Neuronal stem cell (in vitro differentiated cells): ENCODE measurements around the gene KYNU.

ENCODE experiments used
- DNase-seq: peaks from one replicate; pipeline ENCODE4 v3.0.0-alpha.2; 2013; ENCODE audit warnings: low spot score
- H2AFZ ChIP-seq: one replicate; pipeline ENCODE4 v1.6.1; 2013; ENCODE audit warnings: mild to moderate bottlenecking, low read length, inconsistent platforms
- H2AK5ac ChIP-seq: 2 replicates; pipeline ENCODE4 v1.6.1; 2013; ENCODE audit warnings: low read depth, mild to moderate bottlenecking, inconsistent platforms, low read length, moderate library complexity, mixed read lengths
- H2BK120ac ChIP-seq: 2 replicates; pipeline ENCODE4 v1.6.1; 2013; ENCODE audit warnings: low read depth, mild to moderate bottlenecking, inconsistent platforms, low read length, moderate library complexity, mixed read lengths
- H2BK12ac ChIP-seq: one replicate; pipeline ENCODE4 v1.6.1; 2013; ENCODE audit warnings: low read length, inconsistent platforms
- H2BK15ac ChIP-seq: 2 replicates; pipeline ENCODE4 v1.6.1; 2013; ENCODE audit warnings: mild to moderate bottlenecking, low read length, inconsistent platforms, mixed read lengths
- H2BK5ac ChIP-seq: one replicate; pipeline ENCODE4 v1.6.1; 2013; ENCODE audit warnings: inconsistent platforms, mild to moderate bottlenecking, low read length, moderate library complexity
- H3K14ac ChIP-seq: one replicate; pipeline ENCODE4 v1.6.1; 2013; ENCODE audit warnings: low read length, inconsistent platforms
- H3K18ac ChIP-seq: 2 replicates; pipeline ENCODE4 v1.6.1; 2013; ENCODE audit warnings: low read length, inconsistent platforms
- H3K23ac ChIP-seq: 2 replicates; pipeline ENCODE4 v1.6.1; 2013; ENCODE audit warnings: low read depth, mild to moderate bottlenecking, mixed read lengths, low read length, inconsistent platforms; ENCODE audit not compliant: poor library complexity
- H3K27ac ChIP-seq: replicated peaks from 3 replicates; pipeline ENCODE4 v1.5.1; 2013; ENCODE audit warnings: low read length, inconsistent platforms
- H3K27me3 ChIP-seq, 3 experiments: 2 replicates each; pipeline ENCODE4 v1.6.1; 2013; ENCODE audit warnings: low read length in 3 of 3, mild to moderate bottlenecking in 2 of 3, inconsistent platforms in 1 of 3, low read depth in 1 of 3, mixed read lengths in 1 of 3, moderate library complexity in 1 of 3; ENCODE audit not compliant: control insufficient read depth in 3 of 3, insufficient read depth in 3 of 3
- H3K36me3 ChIP-seq, 2 donors: replicated peaks in 1 of 2; 2 replicates each; pipeline ENCODE4 v1.6.1; 2013; ENCODE audit warnings: low read length in 2 of 2; ENCODE audit not compliant: control insufficient read depth in 2 of 2, insufficient read depth in 2 of 2
- H3K4ac ChIP-seq: 2 replicates; pipeline ENCODE4 v1.6.1; 2013; ENCODE audit warnings: inconsistent platforms, mild to moderate bottlenecking, low read length, moderate library complexity
- H3K4me1 ChIP-seq, 2 donors: 1 replicate in 1 of 2; 2 replicates in 1 of 2; pipeline ENCODE4 v1.6.1; 2013; ENCODE audit warnings: low read length in 2 of 2, low read depth in 1 of 2; ENCODE audit not compliant: control insufficient read depth in 2 of 2, insufficient read depth in 1 of 2
- H3K4me2 ChIP-seq: one replicate; pipeline ENCODE4 v1.6.1; 2013; ENCODE audit warnings: mild to moderate bottlenecking, low read length, inconsistent platforms; ENCODE audit not compliant: insufficient read depth, poor library complexity, severe bottlenecking
- H3K4me3 ChIP-seq, 2 donors: 2 replicates each; pipeline ENCODE4 v1.5.1; 2013; ENCODE audit warnings: low read length in 2 of 2, mild to moderate bottlenecking in 2 of 2, inconsistent platforms in 1 of 2, moderate library complexity in 1 of 2
- H3K79me1 ChIP-seq: one replicate; pipeline ENCODE4 v1.6.1; 2013; ENCODE audit warnings: low read depth, mild to moderate bottlenecking, inconsistent platforms, low read length, moderate library complexity
- H3K9ac ChIP-seq: one replicate; pipeline ENCODE4 v1.6.1; 2013; ENCODE audit warnings: mild to moderate bottlenecking, low read depth, low read length, inconsistent platforms; ENCODE audit not compliant: poor library complexity
- H3K9me3 ChIP-seq, 2 donors: replicated peaks in 1 of 2; 2 replicates each; pipeline versions ENCODE3 to v1.6.1; 2013; ENCODE audit warnings: low read length in 2 of 2, mild to moderate bottlenecking in 2 of 2, inconsistent platforms in 1 of 2, low read depth in 1 of 2, mixed read lengths in 1 of 2, moderate library complexity in 1 of 2; ENCODE audit not compliant: control insufficient read depth in 2 of 2, insufficient read depth in 1 of 2
- H4K8ac ChIP-seq: one replicate; pipeline ENCODE4 v1.6.1; 2013; ENCODE audit warnings: low read depth, mild to moderate bottlenecking, inconsistent platforms, low read length, moderate library complexity
- H4K91ac ChIP-seq: one replicate; pipeline ENCODE4 v1.6.1; 2013; ENCODE audit warnings: low read length, low read depth, mild to moderate bottlenecking, inconsistent platforms; ENCODE audit not compliant: poor library complexity
- WGBS, 2 donors: extraction: QIAGEN DNeasy Blood & Tissue Kit; methylation state at CpG; one replicate each; pipeline ENCODE4 v1.1.7; 2013; ENCODE audit warnings: missing lambda C conversion rate in 2 of 2, mixed read lengths in 1 of 2; ENCODE audit not compliant: insufficient read length in 2 of 2, insufficient replicate concordance in 1 of 2; ENCODE audit errors: extremely low coverage in 2 of 2; 5-methylcytosine and 5-hydroxymethylcytosine counted together

Gene KYNU

GRCh38 chr2:142853912-142854311 lies 23.6 kb upstream of the KYNU start:
- DNase-seq = no peak
- Histone ChIP-seq H3K4me2 (no peak overlapping the region), H3K79me1 (no peaks in the 10 kb centered on the region), H4K91ac (no peak overlapping the region), H2BK120ac (no peak overlapping the region), H4K8ac (no peak overlapping the region), H3K18ac (no peak overlapping the region), H3K14ac (no peak overlapping the region), H3K27ac (no peak overlapping the region), H2BK12ac (no peak overlapping the region), H2AFZ (no peak overlapping the region), H3K4me3 (no peak overlapping the region), H3K23ac (no peak overlapping the region), H3K4ac (no peak overlapping the region), H3K36me3 (no peaks in the 10 kb centered on the region), H3K4me1 (no peaks in the 10 kb centered on the region), H3K9me3 (peaks cover 0 to 2% of the 10 kb centered on the region in 2 donors), H2BK15ac (no peak overlapping the region), H3K27me3 (no peaks in the 10 kb centered on the region), H3K9ac (no peak overlapping the region), H2AK5ac (no peak overlapping the region), H2BK5ac (no peak overlapping the region)
- WGBS, 2 donors = no CpG with 5 or more reads among the region's 6 CpGs

GRCh38 chr2:142857256-142858164 lies 20.0 kb upstream of the KYNU start:
- Histone ChIP-seq H3K9ac (no peak overlapping the region), H3K14ac (no peak overlapping the region), H2BK15ac (no peak overlapping the region), H3K4me1 (no peaks in the 10 kb centered on the region), H3K79me1 (no peaks in the 10 kb centered on the region), H3K27me3 (no peaks in the 10 kb centered on the region), H3K4ac (no peak overlapping the region), H3K36me3 (no peaks in the 10 kb centered on the region), H3K27ac (no peak overlapping the region), H2BK12ac (no peak overlapping the region), H2AK5ac (no peak overlapping the region), H3K18ac (no peak overlapping the region), H3K9me3 (peaks cover 0 to 2% of the 10 kb centered on the region in 2 donors), H2AFZ (no peak overlapping the region), H3K23ac (no peak overlapping the region), H2BK120ac (no peak overlapping the region), H3K4me3 (no peak overlapping the region), H3K4me2 (no peak overlapping the region), H4K91ac (no peak overlapping the region), H4K8ac (no peak overlapping the region), H2BK5ac (no peak overlapping the region)
- DNase-seq = no peak
- WGBS, 2 donors = no CpG with 5 or more reads among the region's 5 CpGs

GRCh38 chr2:142858961-142859360 lies 18.5 kb upstream of the KYNU start:
- no peak overlapping the region for H4K91ac ChIP-seq

GRCh38 chr2:142862299-142862698 lies 15.2 kb upstream of the KYNU start:
- Histone ChIP-seq H2AK5ac (no peak overlapping the region), H3K27me3 (no peaks in the 10 kb centered on the region), H3K23ac (no peak overlapping the region), H4K91ac (no peak overlapping the region), H2AFZ (no peak overlapping the region), H3K9ac (no peak overlapping the region), H3K4ac (no peak overlapping the region), H3K18ac (no peak overlapping the region), H3K4me2 (no peak overlapping the region), H2BK12ac (no peak overlapping the region), H2BK5ac (no peak overlapping the region), H4K8ac (no peak overlapping the region), H2BK120ac (no peak overlapping the region), H3K79me1 (no peaks in the 10 kb centered on the region), H3K9me3 (no peaks in the 10 kb centered on the region), H2BK15ac (no peak overlapping the region), H3K27ac (no peak overlapping the region), H3K4me1 (no peaks in the 10 kb centered on the region), H3K4me3 (no peak overlapping the region), H3K36me3 (no peaks in the 10 kb centered on the region), H3K14ac (no peak overlapping the region)
- WGBS, 2 donors = no CpG with 5 or more reads among the region's 4 CpGs
- no peak for DNase-seq

More at GRCh38 chr2:142858961-142859360, 18.5 kb upstream of the KYNU start:
- no peak overlapping the region for H3K14ac ChIP-seq
- no peak overlapping the region for H3K18ac ChIP-seq
- no peak overlapping the region for H2BK120ac ChIP-seq
- no peak overlapping the region for H3K4ac ChIP-seq
- no peak overlapping the region for H2BK12ac ChIP-seq
- WGBS, 2 donors = no CpG with 5 or more reads among the region's 1 CpG
- no peaks in the 10 kb centered on the region for H3K79me1 ChIP-seq
- H2BK5ac ChIP-seq = no peak overlapping the region
- no peak overlapping the region for H3K4me2 ChIP-seq
- H2AFZ ChIP-seq = no peak overlapping the region
- no peak overlapping the region for H4K8ac ChIP-seq
- no peaks in the 10 kb centered on the region for H3K36me3 ChIP-seq
- no peak overlapping the region for H2AK5ac ChIP-seq
- H3K27ac ChIP-seq = no peak overlapping the region
- peaks cover 0 to 2% of the 10 kb centered on the region in 2 donors for H3K9me3 ChIP-seq
- H3K4me1 ChIP-seq = no peaks in the 10 kb centered on the region
- DNase-seq = no peak
- no peak overlapping the region for H3K4me3 ChIP-seq
- H2BK15ac ChIP-seq = no peak overlapping the region
- no peaks in the 10 kb centered on the region for H3K27me3 ChIP-seq
- H3K9ac ChIP-seq = no peak overlapping the region
- H3K23ac ChIP-seq = no peak overlapping the region
